GM12872 (cell line): Measurements from ENCODE around the gene ARSJ.

ENCODE experiments used
- CTCF ChIP-seq: IDR thresholded peaks from 3 replicates; pipeline ENCODE4 v1.5.1; 2011; ENCODE audit warnings: low read depth, mild to moderate bottlenecking, low read length, moderate library complexity; ENCODE audit not compliant: insufficient read depth

The ARSJ gene

DNA sequence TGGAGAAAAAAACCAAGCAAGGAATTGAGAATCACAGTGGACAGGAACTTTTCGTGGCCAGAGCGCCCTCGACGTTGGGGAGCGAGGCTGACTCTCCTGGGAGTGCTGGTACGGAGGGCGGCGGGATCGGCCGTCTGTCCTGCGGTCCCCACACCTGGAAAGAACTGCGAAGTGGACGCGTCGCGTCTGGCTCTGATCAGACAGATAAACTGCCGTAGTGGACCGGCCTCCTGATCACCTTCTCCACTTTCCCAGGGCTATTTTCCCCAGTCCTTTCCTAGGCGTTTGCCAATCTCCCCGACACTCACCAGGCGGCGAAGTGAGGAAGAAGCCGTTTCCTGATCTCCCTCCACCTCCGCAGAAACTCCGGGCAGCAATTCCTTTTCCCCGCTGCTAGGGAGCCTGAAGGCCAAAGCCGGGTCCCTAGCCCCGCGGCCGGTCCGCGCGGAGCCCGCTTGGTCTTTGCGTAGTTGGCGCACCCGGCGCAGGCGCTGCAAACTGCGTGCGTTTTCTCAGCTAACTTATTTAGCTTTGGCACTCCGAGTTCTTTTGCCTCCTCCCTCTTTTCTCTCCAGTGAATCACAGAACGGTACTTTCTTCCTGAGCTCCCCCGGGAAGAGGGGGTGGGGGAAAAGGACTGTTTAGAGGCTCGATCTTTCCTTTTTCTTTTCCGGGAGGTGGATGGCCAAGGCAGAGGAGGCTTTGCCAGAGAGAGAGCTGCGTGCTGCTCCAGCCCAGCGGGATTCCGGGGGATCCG lies at the start of gene ARSJ:
TSS of gene ARSJ (minus strand) at position 500 of the 757 bp plus-strand sequence. CDS start 813 bp downstream, outside the sequence.
- TF ChIP-seq CTCF = no peak

- TF ChIP-seq CTCF = no peak
Measured at GRCh38 chr4:114028071-114028470, 48.6 kb upstream of the ARSJ start.

DNA sequence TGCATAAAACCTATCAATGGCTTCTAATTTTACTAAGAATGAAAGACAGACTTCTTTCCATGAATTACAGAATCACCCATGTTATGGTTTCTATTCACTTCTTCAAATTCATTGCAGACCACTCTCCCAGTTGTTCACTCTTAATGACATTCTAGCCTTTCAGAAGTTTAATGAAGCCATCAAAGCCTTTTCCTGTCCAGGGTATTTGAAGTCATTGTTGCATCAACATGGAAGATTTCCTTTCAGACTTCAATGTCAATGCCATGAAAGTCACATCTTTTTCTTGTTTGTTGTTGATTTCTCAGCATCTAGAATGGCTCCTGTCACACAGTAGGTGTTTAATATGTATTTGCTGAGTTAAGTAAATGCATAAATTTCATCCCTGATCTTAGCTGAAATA lies 48.1 kb upstream of the ARSJ start:
- no peak for TF ChIP-seq CTCF

DNA sequence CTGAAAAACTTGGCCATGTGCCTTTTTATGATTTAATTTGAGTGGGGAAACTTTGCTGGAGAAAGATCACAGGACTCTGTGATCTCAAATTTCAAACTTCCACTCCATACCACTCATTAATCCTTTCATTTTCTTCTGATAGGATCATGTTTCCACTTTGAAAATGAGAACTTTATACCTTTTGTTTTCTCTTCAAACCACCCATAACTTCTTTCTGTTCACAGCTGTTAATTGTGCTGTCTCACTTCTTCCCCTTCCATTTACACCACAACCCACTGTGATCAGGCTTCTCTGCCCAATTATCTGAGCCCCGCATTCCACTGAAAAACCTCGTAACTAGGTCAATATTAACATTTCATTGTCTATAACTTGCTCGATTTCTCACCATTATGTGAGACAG lies 47.0 kb upstream of the ARSJ start:
- no peak for TF ChIP-seq CTCF

DNA sequence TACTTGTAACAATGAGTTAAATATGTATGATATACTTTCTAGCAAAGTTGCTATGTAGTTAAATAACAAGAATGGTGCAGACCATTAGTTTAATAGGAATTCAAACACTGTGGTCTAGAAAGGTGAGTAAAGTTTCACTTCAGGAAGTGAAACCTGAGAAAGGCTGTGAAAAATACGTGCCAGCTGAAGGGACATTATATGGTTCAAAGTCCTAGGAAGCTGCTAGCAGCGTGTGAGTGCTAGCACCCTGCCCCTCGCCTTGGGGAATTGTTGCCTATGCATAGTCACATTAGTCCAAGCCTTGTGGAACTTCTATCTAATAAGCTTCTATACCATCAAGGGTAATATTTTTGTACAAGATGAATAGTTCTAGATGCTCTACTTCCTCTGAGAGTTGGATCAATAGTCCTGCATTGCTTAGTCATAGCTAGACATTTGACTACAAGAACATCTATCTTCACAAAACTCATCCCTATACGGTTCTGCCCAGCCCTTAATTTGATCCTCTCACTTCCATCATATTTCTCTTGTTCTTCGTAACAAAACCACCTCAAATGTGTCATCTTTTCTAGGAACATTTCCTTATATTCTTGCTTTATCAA lies 45.8 kb upstream of the ARSJ start:
- no peak for TF ChIP-seq CTCF

GRCh38 chr4:114021451-114021850 lies 42.0 kb upstream of the ARSJ start:
- TF ChIP-seq CTCF = no peak

DNA sequence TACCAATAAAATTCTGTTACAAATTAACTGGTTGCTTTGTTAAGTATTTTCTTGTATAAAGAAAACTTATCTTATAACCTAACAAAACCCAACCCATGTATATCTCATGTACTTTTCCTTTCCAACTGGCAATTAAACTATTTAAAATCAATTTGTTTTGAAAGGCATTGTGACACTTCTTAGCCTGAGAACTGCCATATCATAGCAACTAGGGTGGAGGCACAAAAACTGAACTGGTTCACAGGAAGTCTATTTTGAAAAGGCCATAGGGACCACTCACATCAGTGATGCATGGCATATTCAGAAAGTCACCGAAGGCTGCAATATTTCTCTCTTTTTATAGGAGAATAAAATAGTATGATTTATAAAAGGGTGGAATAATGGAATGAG lies 40.5 kb upstream of the ARSJ start:
- TF ChIP-seq CTCF = no peak
